HT1080 (cell line): ENCODE data around the gene CYP51A1. TPM values are rescaled to one million over a fixed set of nuclear protein-coding genes. Genes with fewer than 3 reads are reported as not detected.
A peak's percentile ranks its signal among the peaks of the same experiment; 100 is the strongest.
"Not testable (repeated sequence)": the region's sequence is repeated elsewhere in the genome, so short reads cannot be mapped to it uniquely, and the experiment has no call there.

Source experiments
- DNase-seq: peaks from one replicate; pipeline ENCODE4 v3.0.0-alpha.2; 2015; ENCODE audit warnings: low read depth
- polyA plus RNA-seq, 2 experiments: library from polyadenylated mRNA; depleted of rRNA; stranded (reverse); fragments of >200 nt; gene quantifications; 2 replicates each; pipeline ENCODE4 v1.2.3, GENCODE V29; 2015
- total RNA-seq: library from RNA; depleted of rRNA; stranded (reverse); fragments of >200 nt; shearing (Covaris generic); gene quantifications from 2 replicates; pipeline ENCODE4 v1.2.3, GENCODE V29; 2014; rRNA removed

CYP51A1 gene
- 135 and 139 TPM in 2 replicates for total RNA-seq
- polyA plus RNA-seq (2015; cell fraction: cytosol; rRNA removed), result 59.5 and 69.9 TPM in 2 replicates
- polyA plus RNA-seq (2015; cell fraction: nucleus; rRNA removed), result 59.5 and 62.2 TPM in 2 replicates

DNA sequence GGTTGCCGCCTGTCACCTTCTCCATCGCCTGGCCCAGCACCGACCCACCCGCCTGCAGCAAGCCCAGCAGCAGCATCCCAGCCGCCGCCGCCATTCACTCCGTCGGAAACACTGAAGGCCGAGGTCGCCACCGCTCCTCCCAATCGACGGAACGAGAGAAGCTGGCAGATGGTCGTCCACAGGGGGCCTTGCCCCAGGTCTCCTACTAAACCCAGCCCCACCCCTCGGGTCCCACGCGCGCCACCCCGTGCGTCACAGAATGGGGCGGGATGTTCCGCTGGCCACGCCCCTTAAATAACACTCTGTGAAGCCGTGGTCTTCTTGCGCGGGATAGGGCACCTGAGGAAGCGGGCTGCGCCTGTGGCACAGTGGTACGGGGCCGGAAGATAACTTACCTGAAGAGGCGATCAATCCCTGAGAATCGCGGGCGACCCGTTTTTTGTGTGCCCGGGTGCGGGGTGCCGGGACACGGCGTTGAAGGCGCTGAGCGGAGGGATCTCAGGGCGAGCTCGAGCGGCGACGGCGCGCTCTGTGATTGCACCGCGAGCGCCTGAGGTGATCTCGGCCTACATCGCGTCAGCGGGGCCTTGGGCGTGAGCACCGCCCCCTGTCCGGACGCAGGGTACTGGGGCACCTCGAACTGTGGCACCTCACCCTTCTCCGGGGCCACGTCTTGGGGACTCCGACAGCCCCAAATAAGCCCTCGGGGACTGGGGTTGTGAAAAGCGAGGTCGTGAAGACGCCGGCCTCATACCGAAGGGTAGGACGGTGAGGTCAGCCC, at the start of gene CYP51A1:
CYP51A1 (minus strand) TSS at position 207 of the 781 bp plus-strand sequence; CDS start at position 94, 113 bp downstream.
- peak; percentile 87 for DNase-seq

- DNase-seq, result peak; percentile 80
These were observed 44.9 kb upstream of the CYP51A1 start, which contains the start of gene LRRD1 for GRCh38 chr7:92178928-92179924. TSS of gene LRRD1 (minus strand) at chr7:92179142. CDS start at chr7:92165202, 13,940 bp downstream.

DNA sequence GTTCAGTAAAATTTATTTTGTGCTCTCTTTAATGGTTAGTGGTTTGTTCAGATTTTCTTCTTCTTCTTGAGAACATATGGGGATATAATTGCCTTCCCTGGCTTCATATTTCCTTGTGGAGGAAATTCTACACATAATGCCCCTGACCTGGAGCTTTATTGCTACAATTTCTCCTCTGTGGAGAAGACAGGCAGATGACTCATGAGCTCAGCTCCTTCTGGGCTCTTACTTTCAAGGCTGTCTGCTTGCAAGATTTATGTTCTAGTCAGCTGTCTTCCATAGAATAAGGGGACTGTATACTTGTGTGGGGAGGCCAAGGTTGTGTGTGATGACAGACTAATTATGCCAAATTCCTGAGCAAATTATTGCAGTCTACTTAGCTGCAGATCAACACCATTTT, 43.1 kb upstream of the CYP51A1 start:
- DNase-seq, result peak; percentile 63

DNA sequence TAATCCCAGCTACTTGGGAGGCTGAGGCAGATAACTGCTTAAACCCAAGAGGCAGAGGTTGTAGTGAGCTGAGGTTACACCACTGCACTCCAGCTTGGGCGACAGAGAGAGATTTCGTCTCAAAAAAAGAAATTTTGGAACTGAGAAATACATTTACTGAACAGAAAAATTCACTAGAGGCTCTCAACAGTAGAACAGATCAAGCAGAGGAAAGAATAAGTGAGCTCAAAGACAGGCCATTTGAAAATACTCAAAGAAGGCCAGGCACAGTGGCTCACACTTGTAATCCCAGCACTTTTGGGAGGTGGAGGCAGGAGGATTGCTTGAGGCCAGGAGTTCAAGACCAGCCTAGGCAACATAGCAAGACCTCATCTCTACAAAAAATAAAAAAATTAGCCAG, 35.3 kb upstream of the CYP51A1 start:
- DNase-seq, result not testable (repeated sequence)

DNA sequence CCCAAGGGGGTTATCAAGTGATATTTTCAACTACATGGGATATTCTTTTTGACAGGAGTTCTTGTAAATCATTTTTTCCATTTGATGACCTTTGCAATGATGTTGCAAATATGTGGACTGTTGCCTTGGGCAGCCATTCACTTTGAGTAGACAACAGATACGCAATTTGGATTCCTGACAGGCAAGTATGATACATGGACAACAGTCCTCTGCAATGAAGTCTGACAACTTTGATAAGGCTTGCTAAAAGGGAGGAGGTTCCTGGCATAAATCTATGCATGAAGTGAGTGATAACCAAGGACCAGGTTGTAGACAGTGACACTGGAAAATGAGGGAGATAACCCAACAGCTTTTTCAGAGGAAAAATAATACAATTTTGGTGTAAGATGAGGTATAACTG, 27.0 kb upstream of the CYP51A1 start:
- DNase-seq, result no peak

GRCh38 chr7:92158660-92159575, 24.6 kb upstream of the CYP51A1 start:
- peak; percentile 66 for DNase-seq

DNA sequence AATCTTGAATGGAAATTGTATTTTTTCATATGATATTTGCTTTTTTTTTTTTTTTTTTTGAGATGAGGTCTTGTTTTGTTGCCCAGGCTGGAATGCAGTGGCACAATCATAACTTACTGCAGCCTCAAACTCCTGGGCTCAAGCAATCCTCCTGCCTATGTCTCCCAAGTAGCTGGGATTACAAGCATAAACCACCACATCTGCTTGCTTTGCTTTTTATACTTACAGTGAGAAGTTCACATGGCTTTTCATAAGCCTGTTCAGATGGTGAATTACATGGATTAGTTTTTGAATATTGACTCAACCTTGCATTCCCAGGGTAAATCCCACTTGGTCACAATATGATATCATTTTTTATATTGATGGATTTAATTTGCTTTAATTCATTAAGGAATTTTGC, 22.7 kb upstream of the CYP51A1 start:
- DNase-seq, result no peak

DNA sequence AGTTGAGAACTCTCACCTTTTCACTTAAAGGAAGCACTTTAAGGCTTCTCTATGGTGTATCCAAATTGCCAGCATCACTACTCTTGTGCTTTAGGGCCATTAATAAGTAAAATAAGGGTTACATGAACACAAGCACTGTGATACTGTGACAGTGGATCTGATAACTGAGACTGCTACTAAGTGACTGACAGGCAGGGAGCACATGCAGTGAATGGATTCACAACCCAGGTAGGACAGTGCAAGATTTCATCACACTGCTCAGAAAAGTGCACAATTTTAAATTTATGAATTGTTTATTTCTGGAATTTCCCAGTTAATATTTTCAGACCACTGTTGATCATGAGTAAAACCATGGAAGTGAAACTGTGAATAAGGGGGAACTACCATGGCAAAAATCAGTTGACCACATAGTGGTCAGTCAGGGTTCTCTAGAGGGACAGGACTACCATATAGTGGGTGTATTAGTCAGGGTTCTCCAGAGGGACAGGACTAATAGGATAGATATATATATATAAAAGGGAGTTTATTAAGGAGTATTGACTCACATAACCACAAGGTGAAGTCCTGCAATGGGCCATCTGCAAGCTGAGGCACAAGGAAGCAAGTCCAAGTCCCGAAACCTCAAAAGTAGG, 20.9 kb upstream of the CYP51A1 start:
- no peak for DNase-seq

GRCh38 chr7:92150450-92151017, 16.3 kb upstream of the CYP51A1 start:
- DNase-seq, result no peak

DNA sequence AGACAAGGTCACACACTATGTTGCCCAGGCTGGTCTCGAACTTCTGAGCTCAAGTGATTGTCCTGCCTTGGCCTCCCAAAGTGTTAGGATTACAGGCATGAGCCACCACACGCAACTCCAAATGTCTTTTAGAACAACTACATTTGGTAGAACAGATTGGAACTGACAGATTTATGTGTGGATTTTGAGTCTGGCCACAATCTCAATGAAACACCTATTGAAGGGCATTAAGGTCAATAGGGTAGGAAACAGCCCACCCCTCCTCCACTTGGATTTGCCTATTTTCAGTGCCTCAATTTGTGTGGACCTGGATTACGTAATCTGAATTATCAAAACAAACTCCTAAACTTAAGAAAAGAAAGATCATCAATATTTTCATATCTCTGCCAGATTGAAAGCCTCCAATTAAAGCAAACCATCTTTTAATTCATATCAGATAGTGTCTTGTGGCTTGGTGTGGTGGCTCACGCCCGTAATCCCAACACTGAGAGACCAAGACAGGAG, 15.5 kb upstream of the CYP51A1 start:
- no peak for DNase-seq

DNA sequence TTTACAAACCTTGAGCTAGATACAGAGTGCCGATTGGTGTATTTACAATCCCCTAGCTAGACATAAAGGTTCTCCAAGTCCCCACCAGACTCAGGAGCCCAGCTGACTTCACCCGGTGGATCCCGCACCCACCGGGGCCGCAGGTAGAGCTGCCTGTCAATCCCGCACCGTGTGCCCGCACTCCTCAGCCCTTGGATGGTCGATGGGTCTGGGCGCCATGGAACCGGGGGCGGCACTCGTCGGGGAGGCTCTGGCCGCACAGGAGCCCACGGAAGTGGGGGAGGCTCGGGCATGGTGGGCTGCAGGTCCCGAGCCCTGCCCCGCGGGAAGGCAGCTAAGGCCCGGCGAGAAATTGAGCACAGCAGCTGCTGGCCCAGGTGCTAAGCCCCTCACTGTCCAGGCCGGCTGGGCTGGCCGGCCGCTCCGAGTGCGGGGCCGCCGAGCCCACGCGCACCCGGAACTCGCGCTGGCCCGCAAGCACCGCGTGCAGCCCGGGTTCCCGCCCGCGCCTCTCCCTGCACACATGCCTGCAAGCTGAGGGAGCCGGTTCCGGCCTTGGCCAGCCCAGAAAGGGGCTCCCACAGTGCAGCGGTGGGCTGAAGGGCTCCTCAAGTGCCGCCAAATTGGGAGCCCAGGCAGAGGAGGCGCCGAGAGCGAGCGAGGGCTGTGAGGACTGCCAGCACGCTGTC, 9.1 kb upstream of the CYP51A1 start:
- DNase-seq, result not testable (repeated sequence)

DNA sequence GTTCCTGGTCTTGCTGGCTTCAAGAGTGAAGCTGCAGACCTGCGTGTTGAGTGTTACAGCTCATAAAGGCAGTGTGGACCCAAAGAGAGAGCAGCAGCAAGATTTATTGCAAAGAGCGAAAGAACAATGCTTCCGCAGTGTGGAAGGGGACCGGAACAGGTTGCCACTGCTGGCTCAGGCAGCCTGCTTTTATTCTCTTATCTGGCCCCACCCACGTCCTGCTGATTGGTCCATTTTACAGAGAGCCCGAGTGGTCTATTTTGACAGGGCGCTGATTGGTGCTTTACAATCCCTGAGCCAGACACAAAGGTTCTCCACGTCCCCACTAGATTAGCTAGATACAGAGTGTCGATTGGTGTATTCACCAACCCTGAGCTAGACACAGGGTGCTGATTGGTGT, 8.5 kb upstream of the CYP51A1 start:
- not testable (repeated sequence) for DNase-seq

DNA sequence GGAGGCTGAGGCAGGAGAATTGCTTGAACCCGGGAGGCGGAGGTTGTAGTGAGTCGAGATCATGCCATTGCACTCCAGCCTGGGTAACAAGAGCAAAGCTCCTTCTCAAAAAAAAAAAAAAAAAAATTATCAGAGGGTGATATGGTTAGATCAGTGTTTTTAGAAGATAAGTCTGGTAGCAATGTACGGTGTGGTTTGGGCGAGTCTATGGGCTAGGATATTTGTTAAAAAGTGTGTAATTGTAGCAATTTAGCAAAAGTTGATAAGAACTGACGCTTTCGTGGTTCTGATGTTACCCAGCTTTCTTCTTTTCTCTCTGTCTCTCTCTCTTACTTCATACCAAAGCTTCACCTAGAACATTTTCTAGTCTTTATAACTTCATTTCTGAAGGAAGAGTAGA, 6.9 kb upstream of the CYP51A1 start:
- no peak for DNase-seq

DNA sequence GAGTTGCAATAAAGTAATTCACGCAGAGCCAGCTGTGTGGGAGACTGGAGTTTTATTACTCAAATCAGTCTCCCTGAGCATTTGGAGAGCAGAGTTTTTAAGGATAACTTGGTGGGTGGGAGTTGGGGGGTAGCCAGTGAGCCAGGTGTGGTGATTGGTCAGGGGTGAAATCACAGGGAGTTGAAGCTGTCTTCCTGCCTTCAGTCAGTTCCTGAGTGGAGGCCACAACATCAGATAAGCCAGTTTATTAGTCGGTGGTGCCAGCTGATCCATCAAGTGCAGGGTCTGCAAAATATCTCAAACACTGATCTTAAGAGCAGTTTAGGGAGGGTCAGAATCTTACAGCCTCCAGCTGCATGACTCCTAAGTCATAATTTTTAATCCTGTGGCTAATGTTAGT, 3.3 kb upstream of the CYP51A1 start:
- DNase-seq, result no peak

GRCh38 chr7:92135052-92135889, 994 bp upstream of the CYP51A1 start:
- DNase-seq, result peak; percentile 14

GRCh38 chr7:92133737-92134270, 473 bp downstream of the CYP51A1 start:
- peak; percentile 60 for DNase-seq

DNA sequence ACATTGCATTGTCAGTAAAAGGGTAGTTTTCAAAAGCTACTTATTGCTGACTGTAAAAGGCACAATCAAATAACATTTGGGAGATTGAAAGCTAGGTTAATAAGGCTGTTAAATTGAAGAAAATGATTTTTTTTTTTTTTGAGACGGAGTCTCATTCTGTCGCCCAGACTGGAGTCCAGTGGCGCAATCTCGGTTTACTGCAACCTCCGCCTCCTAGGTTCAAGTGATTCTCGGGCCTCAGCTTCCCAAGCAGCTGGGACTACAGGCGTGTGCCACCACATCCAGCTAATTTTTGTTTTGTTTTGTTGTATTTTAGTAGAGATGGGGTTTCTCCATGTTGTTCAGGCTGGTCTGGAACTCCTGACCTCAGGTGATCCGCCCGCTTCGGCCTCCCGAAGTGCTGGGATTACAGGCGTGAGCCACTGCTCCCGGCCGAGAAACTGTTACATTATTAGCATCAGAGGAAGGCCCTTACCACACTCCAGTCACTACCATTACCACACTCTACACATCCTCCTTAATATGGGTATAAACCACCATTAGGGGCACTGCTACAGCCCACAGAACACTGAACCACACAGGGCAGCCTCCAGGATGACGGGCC, 1.0 kb downstream of the CYP51A1 start:
- DNase-seq, result peak; percentile 18
